ENCODE data around the gene FUCA1. TPM values are rescaled to one million over a fixed set of nuclear protein-coding genes. Genes with fewer than 3 reads are reported as not detected.

The FUCA1 gene
- total RNA-seq, 1 donor from 2014 or later: 11.4 TPM

DNA sequence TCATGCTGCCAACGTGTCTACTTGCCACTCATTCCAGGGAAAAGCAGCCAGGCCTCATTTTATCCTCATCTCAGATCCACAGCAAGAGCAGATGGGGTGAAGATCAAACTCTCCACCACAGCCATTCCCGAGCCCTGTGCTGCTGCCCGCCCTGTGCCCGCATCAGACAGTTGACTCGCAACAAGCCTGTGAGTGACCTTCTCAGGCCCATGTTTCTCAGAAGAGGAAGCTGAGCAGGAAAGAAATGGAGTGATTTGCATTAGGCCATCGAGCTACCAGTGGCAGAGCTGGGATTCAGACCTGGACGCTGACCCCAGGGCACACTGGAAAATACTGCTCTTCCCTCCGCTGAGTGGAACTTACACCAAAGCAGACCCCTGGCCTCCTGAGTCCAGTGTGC is 43.8 kb upstream of the FUCA1 start:
- Histone ChIP-seq H3K27ac (replicated peaks) (no peak overlapping the region), H3K4me3 (no peak overlapping the region), H3K9me3 (replicated peaks) (no peaks in the 10 kb centered on the region), H3K4me1 (no peaks in the 10 kb centered on the region), H3K36me3 (no peaks in the 10 kb centered on the region), H3K27me3 (ENCODE audit: low read depth) (peaks cover 38% of the 10 kb centered on the region)
- intact Hi-C loops (cut with micrococcal nuclease): no loop called here
- TF ChIP-seq, protein P1, sequence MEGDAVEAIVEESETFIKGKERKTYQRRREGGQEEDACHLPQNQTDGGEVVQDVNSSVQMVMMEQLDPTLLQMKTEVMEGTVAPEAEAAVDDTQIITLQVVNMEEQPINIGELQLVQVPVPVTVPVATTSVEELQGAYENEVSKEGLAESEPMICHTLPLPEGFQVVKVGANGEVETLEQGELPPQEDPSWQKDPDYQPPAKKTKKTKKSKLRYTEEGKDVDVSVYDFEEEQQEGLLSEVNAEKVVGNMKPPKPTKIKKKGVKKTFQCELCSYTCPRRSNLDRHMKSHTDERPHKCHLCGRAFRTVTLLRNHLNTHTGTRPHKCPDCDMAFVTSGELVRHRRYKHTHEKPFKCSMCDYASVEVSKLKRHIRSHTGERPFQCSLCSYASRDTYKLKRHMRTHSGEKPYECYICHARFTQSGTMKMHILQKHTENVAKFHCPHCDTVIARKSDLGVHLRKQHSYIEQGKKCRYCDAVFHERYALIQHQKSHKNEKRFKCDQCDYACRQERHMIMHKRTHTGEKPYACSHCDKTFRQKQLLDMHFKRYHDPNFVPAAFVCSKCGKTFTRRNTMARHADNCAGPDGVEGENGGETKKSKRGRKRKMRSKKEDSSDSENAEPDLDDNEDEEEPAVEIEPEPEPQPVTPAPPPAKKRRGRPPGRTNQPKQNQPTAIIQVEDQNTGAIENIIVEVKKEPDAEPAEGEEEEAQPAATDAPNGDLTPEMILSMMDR (IDR thresholded peaks at IDR 0.05; ENCODE audit: borderline replicate concordance): no peak
- no peak for DNase-seq

DNA sequence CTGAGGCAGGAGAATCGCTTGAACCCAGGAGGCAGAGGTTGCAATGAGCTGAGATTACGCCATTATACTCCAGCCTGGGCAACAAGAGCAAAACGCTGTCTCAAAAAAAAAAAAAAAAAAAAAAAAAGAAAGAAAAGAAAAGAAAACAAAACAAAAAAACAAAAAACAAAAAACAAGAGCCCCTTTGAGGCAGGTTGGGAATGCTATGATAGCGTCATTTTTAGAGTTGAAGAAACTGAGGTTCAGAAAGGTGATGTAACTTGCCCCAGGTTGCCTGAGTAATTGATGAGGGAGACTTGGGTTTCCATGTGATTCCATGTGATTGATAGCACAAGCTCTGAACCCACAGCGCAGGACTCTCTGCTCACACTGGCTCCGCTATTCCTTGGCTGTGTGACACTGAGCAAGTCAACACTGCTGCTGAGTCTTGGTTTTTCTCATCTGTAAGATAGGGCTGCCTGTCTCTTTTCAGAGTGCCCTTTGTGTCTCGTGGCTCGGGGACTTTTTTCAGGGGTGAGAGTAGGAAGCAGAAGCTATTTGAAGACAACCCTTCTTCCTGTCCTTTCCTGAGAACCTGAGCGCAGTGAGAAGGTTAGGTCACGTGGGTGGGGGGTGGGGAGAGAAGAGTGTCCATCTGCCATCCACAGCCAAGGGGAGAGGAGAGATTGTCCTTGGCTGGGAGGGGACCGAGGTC is 42.6 kb upstream of the FUCA1 start:
- Histone ChIP-seq H3K4me3 (no peak overlapping the region), H3K9me3 (replicated peaks) (no peaks in the 10 kb centered on the region), H3K27me3 (ENCODE audit: low read depth) (peaks cover 50% of the 10 kb centered on the region), H3K36me3 (no peaks in the 10 kb centered on the region), H3K27ac (replicated peaks) (no peak overlapping the region), H3K4me1 (no peaks in the 10 kb centered on the region)
- intact Hi-C loops (cut with micrococcal nuclease): no loop called here
- DNase-seq: no peak
- TF ChIP-seq, protein P1 (IDR thresholded peaks at IDR 0.05; ENCODE audit: borderline replicate concordance): no peak

DNA sequence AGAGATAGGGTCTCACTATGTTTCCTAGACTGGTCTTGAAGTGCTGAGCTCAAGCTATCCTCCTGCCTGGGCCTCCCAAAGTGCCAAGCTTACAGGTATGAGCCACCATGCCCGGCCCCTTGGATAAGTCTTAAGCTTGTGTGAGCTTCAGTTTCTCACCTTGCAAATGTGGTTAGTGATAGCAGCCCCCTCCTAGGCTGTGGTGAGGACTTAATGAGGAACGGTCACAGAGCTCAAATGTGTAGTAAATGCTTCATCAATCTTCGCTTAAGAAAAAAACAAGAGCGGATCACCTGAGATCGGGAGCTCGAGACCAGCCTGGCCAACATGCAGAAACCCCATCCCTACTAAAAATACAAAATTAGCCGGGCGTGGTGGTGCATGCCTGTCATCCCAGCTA is 42.1 kb upstream of the FUCA1 start:
- intact Hi-C loops (cut with micrococcal nuclease): no loop called here
- Histone ChIP-seq H3K9me3 (replicated peaks) (no peaks in the 10 kb centered on the region), H3K36me3 (no peaks in the 10 kb centered on the region), H3K27ac (replicated peaks) (no peak overlapping the region), H3K27me3 (ENCODE audit: low read depth) (peaks cover 56% of the 10 kb centered on the region), H3K4me1 (no peaks in the 10 kb centered on the region), H3K4me3 (no peak overlapping the region)
- no peak for DNase-seq
- TF ChIP-seq, protein P1 (IDR thresholded peaks at IDR 0.05; ENCODE audit: borderline replicate concordance): no peak

DNA sequence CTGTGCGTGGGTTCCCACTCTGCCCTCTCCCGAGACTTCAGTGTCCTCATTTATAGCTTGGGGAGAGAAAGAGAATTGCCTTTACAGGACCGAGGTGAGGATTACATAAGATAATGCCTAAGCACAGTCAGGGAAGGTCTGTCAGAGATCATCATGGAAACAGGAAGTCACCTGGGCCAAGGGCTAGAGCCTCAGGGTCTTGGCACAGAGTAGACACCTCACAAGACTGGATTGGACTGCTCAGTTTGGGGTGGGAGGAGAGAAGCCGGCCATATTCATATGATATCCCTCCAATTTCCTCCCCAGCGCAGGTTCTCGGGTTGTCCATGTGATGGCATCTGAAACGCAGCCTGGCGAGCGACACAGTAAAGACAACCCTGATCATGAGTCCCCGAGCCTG is 41.3 kb upstream of the FUCA1 start:
- H3K36me3 ChIP-seq: no peaks in the 10 kb centered on the region
- no peak for DNase-seq
- no peak overlapping the region for H3K4me3 ChIP-seq
- no peak overlapping the region for H3K27ac ChIP-seq (replicated peaks)
- TF ChIP-seq, protein P1 (IDR thresholded peaks at IDR 0.05; ENCODE audit: borderline replicate concordance): no peak
- no peaks in the 10 kb centered on the region for H3K9me3 ChIP-seq (replicated peaks)
- intact Hi-C loops (cut with micrococcal nuclease): no loop called here
- no peaks in the 10 kb centered on the region for H3K4me1 ChIP-seq
- H3K27me3 ChIP-seq (ENCODE audit: low read depth): peaks cover 63% of the 10 kb centered on the region

DNA sequence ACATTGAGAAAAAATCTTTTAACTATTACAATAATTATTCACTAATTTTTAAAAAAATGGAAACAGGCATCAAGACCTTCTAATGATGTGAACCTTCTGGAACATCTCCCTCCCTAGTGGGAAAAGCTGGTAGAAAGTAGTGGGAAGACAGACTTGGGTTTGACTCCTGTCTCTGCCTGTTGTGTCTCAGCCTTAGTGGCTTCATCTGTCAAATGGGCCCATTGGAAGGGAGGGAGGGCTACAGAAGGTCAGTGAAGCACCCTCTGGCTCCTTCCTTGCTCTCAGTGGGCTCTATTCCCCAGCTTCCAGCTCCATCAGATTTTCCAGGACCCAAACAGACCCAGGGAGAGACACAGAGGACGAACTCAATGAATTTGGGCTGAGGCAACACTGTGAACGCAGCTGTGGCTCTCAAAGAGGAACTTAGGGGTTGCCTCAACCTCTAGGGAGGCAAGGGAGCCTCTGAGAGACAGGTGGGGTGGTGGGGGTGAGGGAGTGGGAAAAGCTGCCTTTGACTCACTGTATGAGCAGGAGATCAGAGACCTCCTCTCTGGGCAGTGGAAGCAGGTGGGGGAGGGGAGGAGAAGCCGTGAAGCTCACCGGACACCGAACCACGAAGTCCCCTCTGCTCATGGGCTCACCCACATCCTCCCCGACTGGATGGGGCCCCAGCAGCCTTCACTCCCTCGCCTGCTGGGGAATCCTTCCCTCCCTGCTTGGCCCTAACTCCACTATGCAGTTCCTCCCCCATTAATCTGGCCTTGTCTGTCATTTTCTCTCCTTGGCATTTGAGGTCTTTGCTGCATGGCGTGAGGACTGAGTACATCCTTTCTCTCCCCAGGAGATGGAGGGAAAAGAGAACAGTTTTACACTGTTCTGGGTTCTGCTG is 40.6 kb upstream of the FUCA1 start:
- H3K36me3 ChIP-seq: no peaks in the 10 kb centered on the region
- H3K4me3 ChIP-seq: no peak overlapping the region
- TF ChIP-seq, protein P1 (IDR thresholded peaks at IDR 0.05; ENCODE audit: borderline replicate concordance): no peak
- no peaks in the 10 kb centered on the region for H3K4me1 ChIP-seq
- H3K27me3 ChIP-seq (ENCODE audit: low read depth): peaks cover 70% of the 10 kb centered on the region
- H3K9me3 ChIP-seq (replicated peaks): no peaks in the 10 kb centered on the region
- H3K27ac ChIP-seq (replicated peaks): no peak overlapping the region
- no peak for DNase-seq
- intact Hi-C loops (cut with micrococcal nuclease): no loop called here
